WTC11 (cell line): ENCODE data around the gene COL5A1.

Experiments
- JAZF1 ChIP-seq: fragments of 250-450 bp; sonication (Bioruptor Pico); IDR thresholded peaks from 2 replicates; pipeline ENCODE4 v1.9.0; 2021; ENCODE audit warnings: moderate library complexity, mild to moderate bottlenecking, inconsistent platforms
- TCF7 ChIP-seq: sonication (generic); formaldehyde crosslinking; IDR thresholded peaks from 2 replicates; pipeline ENCODE4 v1.8.0; 2022; ENCODE audit warnings: mild to moderate bottlenecking, low read depth, missing genetic modification reagents, moderate library complexity
- USF2 ChIP-seq: sonication (generic); formaldehyde crosslinking; IDR thresholded peaks from 2 replicates; pipeline ENCODE4 v1.8.1; 2023; ENCODE audit warnings: mild to moderate bottlenecking, missing genetic modification reagents, moderate library complexity
- TF ChIP-seq, protein P1 (sequence below): sonication (generic); formaldehyde crosslinking; IDR thresholded peaks from 2 replicates; pipeline ENCODE4 v1.8.0; 2022; ENCODE audit warnings: mild to moderate bottlenecking, missing genetic modification reagents
- TF ChIP-seq, protein P2 (sequence below): fragments of 200-600 bp; IDR thresholded peaks from 2 replicates; pipeline ENCODE4 v1.8.0; 2022; ENCODE audit warnings: antibody characterized with exemption
- TF ChIP-seq, protein P3 (sequence below): sonication (generic); formaldehyde crosslinking; IDR thresholded peaks from 2 replicates; pipeline ENCODE4 v1.8.1; 2023; ENCODE audit warnings: mild to moderate bottlenecking, missing genetic modification reagents
- TF ChIP-seq, protein P4 (sequence below): sonication (generic); formaldehyde crosslinking; conservative IDR thresholded peaks from 2 replicates; pipeline ENCODE4 v1.8.1; 2022; ENCODE audit warnings: mild to moderate bottlenecking, missing genetic modification reagents

DNA sequence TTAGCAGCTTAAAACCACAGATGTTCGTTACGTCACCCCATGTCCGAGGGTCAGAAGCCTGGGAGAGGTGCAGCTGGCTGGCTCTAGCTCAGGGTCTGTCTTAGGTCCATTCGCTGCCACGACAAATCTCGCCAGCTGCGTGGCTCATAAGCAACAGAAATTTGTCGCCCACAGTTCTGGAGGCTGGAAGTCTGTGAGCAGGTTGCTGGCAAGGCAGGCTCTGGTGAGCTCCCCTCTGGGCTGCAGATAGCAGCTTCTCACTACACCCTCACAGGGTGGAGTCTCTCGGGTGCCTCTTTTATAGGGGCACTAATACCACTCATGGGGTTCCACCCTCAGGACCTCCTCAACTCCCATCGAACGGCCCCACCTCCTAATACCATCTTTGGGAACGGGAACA lies 198.9 kb downstream of the COL5A1 start:
- TF ChIP-seq, protein P1, sequence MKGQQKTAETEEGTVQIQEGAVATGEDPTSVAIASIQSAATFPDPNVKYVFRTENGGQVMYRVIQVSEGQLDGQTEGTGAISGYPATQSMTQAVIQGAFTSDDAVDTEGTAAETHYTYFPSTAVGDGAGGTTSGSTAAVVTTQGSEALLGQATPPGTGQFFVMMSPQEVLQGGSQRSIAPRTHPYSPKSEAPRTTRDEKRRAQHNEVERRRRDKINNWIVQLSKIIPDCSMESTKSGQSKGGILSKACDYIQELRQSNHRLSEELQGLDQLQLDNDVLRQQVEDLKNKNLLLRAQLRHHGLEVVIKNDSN (CRISPR knock-in tag), result no peak
- TF ChIP-seq, protein P2, sequence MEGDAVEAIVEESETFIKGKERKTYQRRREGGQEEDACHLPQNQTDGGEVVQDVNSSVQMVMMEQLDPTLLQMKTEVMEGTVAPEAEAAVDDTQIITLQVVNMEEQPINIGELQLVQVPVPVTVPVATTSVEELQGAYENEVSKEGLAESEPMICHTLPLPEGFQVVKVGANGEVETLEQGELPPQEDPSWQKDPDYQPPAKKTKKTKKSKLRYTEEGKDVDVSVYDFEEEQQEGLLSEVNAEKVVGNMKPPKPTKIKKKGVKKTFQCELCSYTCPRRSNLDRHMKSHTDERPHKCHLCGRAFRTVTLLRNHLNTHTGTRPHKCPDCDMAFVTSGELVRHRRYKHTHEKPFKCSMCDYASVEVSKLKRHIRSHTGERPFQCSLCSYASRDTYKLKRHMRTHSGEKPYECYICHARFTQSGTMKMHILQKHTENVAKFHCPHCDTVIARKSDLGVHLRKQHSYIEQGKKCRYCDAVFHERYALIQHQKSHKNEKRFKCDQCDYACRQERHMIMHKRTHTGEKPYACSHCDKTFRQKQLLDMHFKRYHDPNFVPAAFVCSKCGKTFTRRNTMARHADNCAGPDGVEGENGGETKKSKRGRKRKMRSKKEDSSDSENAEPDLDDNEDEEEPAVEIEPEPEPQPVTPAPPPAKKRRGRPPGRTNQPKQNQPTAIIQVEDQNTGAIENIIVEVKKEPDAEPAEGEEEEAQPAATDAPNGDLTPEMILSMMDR, result no peak
- TF ChIP-seq, protein P3, sequence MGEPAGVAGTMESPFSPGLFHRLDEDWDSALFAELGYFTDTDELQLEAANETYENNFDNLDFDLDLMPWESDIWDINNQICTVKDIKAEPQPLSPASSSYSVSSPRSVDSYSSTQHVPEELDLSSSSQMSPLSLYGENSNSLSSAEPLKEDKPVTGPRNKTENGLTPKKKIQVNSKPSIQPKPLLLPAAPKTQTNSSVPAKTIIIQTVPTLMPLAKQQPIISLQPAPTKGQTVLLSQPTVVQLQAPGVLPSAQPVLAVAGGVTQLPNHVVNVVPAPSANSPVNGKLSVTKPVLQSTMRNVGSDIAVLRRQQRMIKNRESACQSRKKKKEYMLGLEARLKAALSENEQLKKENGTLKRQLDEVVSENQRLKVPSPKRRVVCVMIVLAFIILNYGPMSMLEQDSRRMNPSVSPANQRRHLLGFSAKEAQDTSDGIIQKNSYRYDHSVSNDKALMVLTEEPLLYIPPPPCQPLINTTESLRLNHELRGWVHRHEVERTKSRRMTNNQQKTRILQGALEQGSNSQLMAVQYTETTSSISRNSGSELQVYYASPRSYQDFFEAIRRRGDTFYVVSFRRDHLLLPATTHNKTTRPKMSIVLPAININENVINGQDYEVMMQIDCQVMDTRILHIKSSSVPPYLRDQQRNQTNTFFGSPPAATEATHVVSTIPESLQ (CRISPR knock-in tag), result no peak
- TF ChIP-seq USF2 (CRISPR knock-in tag) (no peak), TCF7 (CRISPR knock-in tag) (no peak), JAZF1 (CRISPR knock-in tag) (no peak)
- TF ChIP-seq, protein P4, sequence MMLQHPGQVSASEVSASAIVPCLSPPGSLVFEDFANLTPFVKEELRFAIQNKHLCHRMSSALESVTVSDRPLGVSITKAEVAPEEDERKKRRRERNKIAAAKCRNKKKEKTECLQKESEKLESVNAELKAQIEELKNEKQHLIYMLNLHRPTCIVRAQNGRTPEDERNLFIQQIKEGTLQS (CRISPR knock-in tag), result no peak
